ENCODE results near the gene IFT20. TPM values are rescaled to one million over a fixed set of nuclear protein-coding genes. Genes with fewer than 3 reads are reported as not detected.

The IFT20 gene
- total RNA-seq, 4 donors from 2014 or later: 38.5 to 78.0 (median 63.6) TPM

- DNase-seq: no peak
- Histone ChIP-seq H3K36me3 (peaks cover 19 to 26% of the 10 kb centered on the region in 2 donors), H3K27me3 (no peaks in the 10 kb centered on the region), H3K27ac (no peak overlapping the region), H3K4me1 (no peaks in the 10 kb centered on the region), H3K4me3 (replicated peaks in 1 of 3) (no peak overlapping the region), H3K9me3 (no peaks in the 10 kb centered on the region)
- no peak for TF ChIP-seq CTCF (IDR thresholded peaks at IDR 0.05)
- no peak for TF ChIP-seq POLR2A (IDR thresholded peaks at IDR 0.05)
- WGBS, 2 donors: 86 to 89% methylated on average over 7 of the region's 7 CpGs
- intact Hi-C loops (cut with DNase I): no loop called here
Measured at GRCh38 chr17:28326114-28326513, 9.2 kb downstream of the IFT20 start.

GRCh38 chr17:28325211-28325610 is 10.1 kb downstream of the IFT20 start:
- intact Hi-C loops (cut with DNase I): no loop called here
- TF ChIP-seq CTCF (IDR thresholded peaks at IDR 0.05): no peak
- no peak for TF ChIP-seq POLR2A (IDR thresholded peaks at IDR 0.05)

GRCh38 chr17:28324781-28325180 is 10.5 kb downstream of the IFT20 start:
- intact Hi-C loops (cut with DNase I): no loop called here
- H3K9me3 ChIP-seq: no peaks in the 10 kb centered on the region
- peaks cover 1 to 2% of the 10 kb centered on the region in 2 donors for H3K4me1 ChIP-seq
- H3K36me3 ChIP-seq: peaks cover 15% of the 10 kb centered on the region in 2 donors
- H3K4me3 ChIP-seq (replicated peaks in 1 of 3): no peak overlapping the region
- TF ChIP-seq CTCF (IDR thresholded peaks at IDR 0.05) (no peak), POLR2A (IDR thresholded peaks at IDR 0.05) (no peak)
- WGBS, 2 donors: 92% methylated on average over 3 of the region's 3 CpGs
- H3K27me3 ChIP-seq: no peaks in the 10 kb centered on the region
- DNase-seq: no peak
- no peak overlapping the region for H3K27ac ChIP-seq

More at GRCh38 chr17:28325211-28325610, 10.1 kb downstream of the IFT20 start:
- no peak for DNase-seq
- no peaks in the 10 kb centered on the region for H3K4me1 ChIP-seq
- H3K36me3 ChIP-seq: peaks cover 15 to 17% of the 10 kb centered on the region in 2 donors
- no peak overlapping the region for H3K27ac ChIP-seq
- no peak overlapping the region for H3K4me3 ChIP-seq (replicated peaks in 1 of 3)
- no peaks in the 10 kb centered on the region for H3K9me3 ChIP-seq
- WGBS, 2 donors: 66 to 69% methylated on average over 5 of the region's 5 CpGs
- no peaks in the 10 kb centered on the region for H3K27me3 ChIP-seq

- H3K27ac ChIP-seq: no peak overlapping the region
- no peak overlapping the region for H3K4me3 ChIP-seq (replicated peaks in 1 of 3)
- peaks cover 6% of the 10 kb centered on the region in 2 donors for H3K4me1 ChIP-seq
- H3K27me3 ChIP-seq: no peaks in the 10 kb centered on the region
- peaks cover 11% of the 10 kb centered on the region in 2 donors for H3K36me3 ChIP-seq
- H3K9me3 ChIP-seq: no peaks in the 10 kb centered on the region
- intact Hi-C loops (cut with DNase I): no loop called here
- 82 to 84% methylated on average over 5 of the region's 5 CpGs for WGBS, 2 donors
- no peak for DNase-seq
- no peak for TF ChIP-seq CTCF (IDR thresholded peaks at IDR 0.05)
Measured at GRCh38 chr17:28324267-28324745, 11.0 kb downstream of the IFT20 start.

- H3K27me3 ChIP-seq: no peaks in the 10 kb centered on the region
- peaks cover 12 to 16% of the 10 kb centered on the region in 2 donors for H3K4me1 ChIP-seq
- H3K27ac ChIP-seq: no peak overlapping the region
- no peak overlapping the region for H3K4me3 ChIP-seq (replicated peaks in 1 of 3)
- intact Hi-C loops (cut with DNase I): no loop called here
- 79 to 81% methylated on average over 8 of the region's 8 CpGs for whole genome bisulfite sequencing, 2 donors
- TF ChIP-seq CTCF (IDR thresholded peaks at IDR 0.05) (no peak), POLR2A (IDR thresholded peaks at IDR 0.05) (no peak)
- DNase-seq: no peak
- H3K9me3 ChIP-seq: no peaks in the 10 kb centered on the region
- no peaks in the 10 kb centered on the region for H3K36me3 ChIP-seq
Measured at GRCh38 chr17:28320215-28321061, 14.8 kb downstream of the IFT20 start.

Measured in thyroid gland (tissue), 4 donors.